B cell (primary cell): ENCODE measurements around the gene FARP2.

Source experiments
- EZH2 ChIP-seq: IDR thresholded peaks from 2 replicates; pipeline ENCODE4 v1.6.1; 2012; ENCODE audit warnings: borderline replicate concordance, low read depth, mild to moderate bottlenecking, moderate library complexity, low read length; ENCODE audit not compliant: insufficient read depth, poor library complexity, severe bottlenecking
- TF ChIP-seq, protein P1 (sequence below): fragments of 200-600 bp; IDR thresholded peaks from one replicate; pipeline ENCODE4 v1.8.0; 2022; ENCODE audit warnings: antibody characterized with exemption, mild to moderate bottlenecking

DNA sequence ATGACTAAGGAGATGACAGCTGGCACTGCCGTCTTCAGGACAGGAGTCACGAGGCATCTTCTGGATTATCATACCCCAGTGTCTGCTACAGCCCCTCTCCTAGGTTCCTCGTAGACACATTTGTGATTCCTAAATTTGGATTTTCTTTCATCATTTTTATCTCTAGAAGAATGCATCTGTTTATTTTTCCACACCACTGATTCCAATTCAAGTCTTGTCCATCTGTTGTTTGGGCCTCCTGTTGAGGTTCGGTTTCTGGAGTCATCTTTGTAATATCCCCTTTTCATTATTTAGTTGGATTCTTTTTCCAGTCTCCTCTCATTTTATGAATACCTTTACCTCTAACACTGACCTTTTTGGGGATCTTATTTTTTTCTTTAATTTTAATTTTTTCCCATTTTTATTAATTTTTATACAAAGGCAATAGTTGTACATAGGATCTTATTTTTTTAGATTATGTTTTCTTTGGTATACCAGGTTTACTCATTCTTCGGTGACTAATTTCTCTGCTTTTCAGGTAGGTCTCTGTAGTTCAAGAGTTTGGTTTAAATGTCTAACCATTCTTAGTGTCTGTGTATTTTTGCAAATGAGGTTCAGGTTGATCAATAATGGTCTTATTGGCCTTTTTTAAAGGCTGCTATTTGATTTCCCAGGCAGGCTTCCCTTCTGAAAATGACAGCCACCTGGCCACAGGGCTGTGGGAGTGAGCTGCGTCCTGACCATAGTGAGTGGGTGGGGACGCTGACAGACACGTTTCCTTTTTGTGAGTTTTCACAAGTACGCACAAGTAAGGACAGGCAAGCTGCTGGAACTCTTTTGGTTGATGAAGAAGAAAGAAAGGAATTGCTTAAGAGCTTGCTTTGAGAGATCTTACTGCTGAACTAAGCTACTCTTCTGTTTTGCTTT is 34.5 kb downstream of the FARP2 start:
- TF ChIP-seq, protein P1, sequence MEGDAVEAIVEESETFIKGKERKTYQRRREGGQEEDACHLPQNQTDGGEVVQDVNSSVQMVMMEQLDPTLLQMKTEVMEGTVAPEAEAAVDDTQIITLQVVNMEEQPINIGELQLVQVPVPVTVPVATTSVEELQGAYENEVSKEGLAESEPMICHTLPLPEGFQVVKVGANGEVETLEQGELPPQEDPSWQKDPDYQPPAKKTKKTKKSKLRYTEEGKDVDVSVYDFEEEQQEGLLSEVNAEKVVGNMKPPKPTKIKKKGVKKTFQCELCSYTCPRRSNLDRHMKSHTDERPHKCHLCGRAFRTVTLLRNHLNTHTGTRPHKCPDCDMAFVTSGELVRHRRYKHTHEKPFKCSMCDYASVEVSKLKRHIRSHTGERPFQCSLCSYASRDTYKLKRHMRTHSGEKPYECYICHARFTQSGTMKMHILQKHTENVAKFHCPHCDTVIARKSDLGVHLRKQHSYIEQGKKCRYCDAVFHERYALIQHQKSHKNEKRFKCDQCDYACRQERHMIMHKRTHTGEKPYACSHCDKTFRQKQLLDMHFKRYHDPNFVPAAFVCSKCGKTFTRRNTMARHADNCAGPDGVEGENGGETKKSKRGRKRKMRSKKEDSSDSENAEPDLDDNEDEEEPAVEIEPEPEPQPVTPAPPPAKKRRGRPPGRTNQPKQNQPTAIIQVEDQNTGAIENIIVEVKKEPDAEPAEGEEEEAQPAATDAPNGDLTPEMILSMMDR, result no peak
- no peak for TF ChIP-seq EZH2
